Activated CD4-positive, alpha-beta memory T cell treated with anti-CD3 and anti-CD28 coated beads, Interleukin-2, amount 10 ng/mL, durations not matched to agents 7 days and 5 days (primary cell): ENCODE measurements around the gene CYP3A7. TPM values are rescaled to one million over a fixed set of nuclear protein-coding genes. Genes with fewer than 3 reads are reported as not detected.
"Not testable (repeated sequence)": the region's sequence is repeated elsewhere in the genome, so short reads cannot be mapped to it uniquely, and the experiment has no call there.

Experiments used
- CTCF ChIA-PET: fragments of 350-600 bp; sonication (Branson Sonifier 250); formaldehyde crosslinking; loops from one replicate; lab custom pipeline; 2021; ENCODE audit warnings: antibody characterized with exemption, inconsistent platforms; lab: Charles Lee
- POLR2A ChIA-PET: fragments of 350-600 bp; sonication (Branson Sonifier 250); formaldehyde crosslinking; loops from one replicate; lab custom pipeline; 2021; ENCODE audit warnings: antibody characterized with exemption; lab: Charles Lee
- DNase-seq: peaks from one replicate; pipeline ENCODE4 v3.0.0-alpha.2; 2020
- H3K27ac Mint-ChIP-seq: one replicate; pipeline ENCODE4 v1.8.0; 2021; ENCODE audit warnings: mild to moderate bottlenecking, mixed read lengths
- H3K27me3 Mint-ChIP-seq: one replicate; pipeline ENCODE4 v1.8.0; 2021; ENCODE audit warnings: mixed read lengths
- H3K36me3 Mint-ChIP-seq: one replicate; pipeline ENCODE4 v1.8.0; 2021; ENCODE audit warnings: low read depth, mixed read lengths
- H3K4me1 Mint-ChIP-seq: one replicate; pipeline ENCODE4 v1.8.0; 2021; ENCODE audit warnings: mixed read lengths
- H3K4me3 Mint-ChIP-seq: one replicate; pipeline ENCODE4 v1.8.0; 2021; ENCODE audit warnings: mild to moderate bottlenecking, mixed read lengths
- H3K9me3 Mint-ChIP-seq: one replicate; pipeline ENCODE4 v1.8.0; 2021; ENCODE audit warnings: mixed read lengths
- total RNA-seq, 2 experiments: library from RNA; stranded (reverse); gene quantifications; one replicate each; pipeline ENCODE4 v1.2.3, GENCODE V29; 2021

Gene CYP3A7
- total RNA-seq, 2 experiments from 2014 or later = not detected

DNA sequence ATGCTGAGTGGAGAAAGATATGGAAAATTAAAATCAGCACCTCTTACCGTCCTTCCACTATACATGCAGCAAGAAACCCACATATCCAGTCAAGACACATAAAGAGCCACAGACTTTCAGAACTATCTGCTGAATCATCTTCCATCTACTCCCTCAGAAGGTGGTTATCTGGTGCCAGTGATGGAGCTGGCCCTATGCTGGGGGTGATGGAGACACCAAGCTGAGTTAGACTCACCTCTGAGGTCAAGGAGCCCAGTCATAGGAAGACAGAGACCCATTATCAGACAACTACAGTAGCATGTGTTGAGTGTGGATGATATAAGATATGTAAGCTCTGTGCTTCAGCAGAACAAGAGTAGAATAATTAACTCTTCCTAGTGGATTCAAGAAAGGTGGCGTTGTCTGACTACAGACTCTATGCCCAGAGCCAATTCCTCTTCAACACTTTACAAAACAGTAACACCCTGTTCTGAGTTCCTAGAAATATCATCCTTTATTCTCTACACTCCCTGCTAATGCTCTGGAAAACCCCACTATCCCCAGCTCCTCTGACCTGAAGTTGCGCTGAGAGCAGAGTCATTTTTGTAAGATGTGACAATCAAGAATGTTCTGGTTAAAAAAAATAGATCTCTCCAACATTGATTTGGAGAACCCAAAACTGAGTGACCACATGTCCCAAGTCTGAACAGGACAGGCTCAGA, 69.5 kb downstream of the CYP3A7 start:
- H3K4me3 Mint-ChIP-seq = no peak overlapping the region
- H3K27ac Mint-ChIP-seq = no peak overlapping the region
- H3K27me3 Mint-ChIP-seq = no peaks in the 10 kb centered on the region
- ChIA-PET POLR2A (no interaction called here), CTCF (no interaction called here)
- peaks cover 7% of the 10 kb centered on the region for H3K36me3 Mint-ChIP-seq
- H3K9me3 Mint-ChIP-seq = no peaks in the 10 kb centered on the region
- DNase-seq = no peak
- no peaks in the 10 kb centered on the region for H3K4me1 Mint-ChIP-seq

DNA sequence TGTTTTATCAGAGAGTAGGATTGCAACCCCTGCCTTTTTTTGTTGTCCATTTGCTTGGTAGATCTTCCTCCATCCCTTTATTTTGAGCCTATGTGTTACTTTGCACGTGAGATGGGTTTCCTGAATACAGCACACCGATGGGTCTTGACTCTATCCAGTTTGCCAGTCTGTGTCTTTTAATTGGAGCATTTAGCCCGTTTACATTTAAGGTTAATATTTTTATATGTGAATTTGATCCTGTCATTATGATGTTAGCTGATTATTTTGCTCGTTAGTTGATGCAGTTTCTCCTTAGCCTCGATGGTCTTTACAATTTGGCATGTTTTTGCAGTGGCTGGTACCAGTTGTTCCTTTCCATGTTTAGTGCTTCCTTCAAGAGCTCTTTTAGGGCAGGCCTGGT, 77.1 kb downstream of the CYP3A7 start:
- H3K4me3 Mint-ChIP-seq, H3K4me1 Mint-ChIP-seq, H3K27ac Mint-ChIP-seq, DNase-seq, CTCF ChIA-PET, POLR2A ChIA-PET, H3K9me3 Mint-ChIP-seq, H3K27me3 Mint-ChIP-seq: not testable (repeated sequence)
- peaks cover 12% of the 10 kb centered on the region for H3K36me3 Mint-ChIP-seq

Other genes with a start within 250 kb of the CYP3A7 start
- 10 to 100 TPM; 64.4 to 65.3 TPM for gene ZNF394, start 234.9 kb downstream of the CYP3A7 start, total RNA-seq
- gene ZKSCAN5, start 230.5 kb downstream of the CYP3A7 start, total RNA-seq = 10 to 100 TPM; 12.0 to 12.2 TPM
- 1 to 10 TPM; 5.0 to 5.1 TPM for gene FAM200A, start 183.1 kb downstream of the CYP3A7 start, total RNA-seq
- gene ZNF655, start 176.6 kb downstream of the CYP3A7 start, total RNA-seq = 100 to 1,000 TPM; 102 to 103 TPM
- gene TMEM225B, start 136.9 kb downstream of the CYP3A7 start, total RNA-seq = 1 to 10 TPM; 1.3 to 1.9 TPM
- 10 to 100 TPM; 27.7 TPM for gene ZSCAN25, start 118.2 kb downstream of the CYP3A7 start, total RNA-seq
- not detected for gene CYP3A5, start 55.2 kb downstream of the CYP3A7 start, total RNA-seq
- not detected for gene CYP3A4, start 49.0 kb upstream of the CYP3A7 start, total RNA-seq
- not detected for gene CYP3A43, start 92.8 kb upstream of the CYP3A7 start, total RNA-seq
- gene OR2AE1, start 141.8 kb upstream of the CYP3A7 start, total RNA-seq = not detected
- 10 to 100 TPM; 28.9 to 29.5 TPM for gene TRIM4, start 184.3 kb upstream of the CYP3A7 start, total RNA-seq
- gene GJC3, start 194.4 kb upstream of the CYP3A7 start, total RNA-seq = not detected
- gene AZGP1, start 240.8 kb upstream of the CYP3A7 start, total RNA-seq = not detected